ENCODE data around the gene AGTPBP1. TPM values are rescaled to one million over a fixed set of nuclear protein-coding genes. Genes with fewer than 3 reads are reported as not detected.

AGTPBP1 gene
- total and polyA plus RNA-seq, 2 of the 8 experiments (the other 6 are each of a cell fraction or from before 2014, with no cell fraction given): 13.4 to 65.2 TPM

DNA sequence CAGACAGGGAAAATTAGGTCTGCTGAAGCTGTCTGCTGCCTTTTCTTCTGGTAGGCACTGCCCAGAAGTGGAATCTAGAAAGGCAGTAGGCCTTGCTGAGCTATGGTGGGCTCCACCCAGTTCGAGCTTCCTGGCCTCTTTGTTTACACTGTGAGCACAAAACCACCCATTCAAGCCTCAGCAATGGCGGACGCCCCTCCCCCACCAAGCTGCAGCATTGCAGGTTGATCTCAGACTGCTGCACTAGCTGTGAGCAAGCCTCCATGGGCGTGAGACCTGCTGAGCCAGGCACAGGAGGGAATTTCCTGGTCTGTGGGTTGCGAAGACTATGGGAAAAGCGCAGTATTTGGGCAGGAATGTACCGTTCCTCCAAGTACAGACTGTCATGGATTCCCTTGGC is 18.5 kb downstream of the AGTPBP1 start:
- peak overlapping the region; percentile 75 for H4K8ac ChIP-seq (ENCODE audit: extremely low read depth, insufficient read depth, low read length)
- peak overlapping the region; percentile 77; the same call in 1 of the 2 replicates for H2BK12ac ChIP-seq (ENCODE audit: low read depth, low read length)
- FAIRE-seq: no peak
- no peak overlapping the region for H4K5ac ChIP-seq (ENCODE audit: insufficient read length, low read depth, low read length)
- peak; percentile 77 to 83 for DNase-seq (ENCODE audit: low read depth in 1 of 2, low spot score in 2 of 2)
- H2AFZ ChIP-seq (ENCODE audit: low read length): no peak overlapping the region
- H3K18ac ChIP-seq (ENCODE audit: extremely low read depth, low read length): peak overlapping the region; percentile 15
- peak overlapping the region; percentile 83 for H3K27ac ChIP-seq (ENCODE audit: low read depth, low read length)
- CTCF ChIA-PET (ENCODE audit: partially characterized antibody): interaction anchor here (0.8 to 2.2 kb wide), 6 partner anchors 9 to 25 kb away, joined by 3 to 8 read pairs (median 3); no protein-coding TSS in a partner anchor
- no peaks in the 10 kb centered on the region; a peak in 1 of 8 replicates for H3K36me3 ChIP-seq (ENCODE audit: control insufficient read depth in 2 of 4, insufficient read depth in 4 of 4, low read length in 3 of 4)
- peak overlapping the region; percentile 60 to 61 for H3K4me2 ChIP-seq (ENCODE audit: insufficient read depth in 1 of 2, low read depth in 2 of 2, low read length in 2 of 2)
- peak overlapping the region; percentile 85 for H2BK5ac ChIP-seq (ENCODE audit: low read depth, low read length)
- H3K4ac ChIP-seq (replicated peaks; ENCODE audit: insufficient read length, low read depth, low read length): no peak overlapping the region
- no peak overlapping the region for H3K23ac ChIP-seq (ENCODE audit: insufficient read length)
- no peaks in the 10 kb centered on the region; the same call in 1 of the 2 replicates for H3K23me2 ChIP-seq (ENCODE audit: low read depth, low read length)
- peak overlapping the region; percentile 66; the same call in 1 of the 2 replicates for H2AK5ac ChIP-seq (ENCODE audit: low read depth, low read length)
- H3K9ac ChIP-seq (replicated peaks in 1 of 4; ENCODE audit: extremely low read depth in 1 of 4, low read depth in 3 of 4, low read length in 3 of 4): peak overlapping the region in 3 of 4 experiments; percentile 16 to 34 (median 20); a peak in 4 of 7 replicates
- H3K9me3 ChIP-seq (ENCODE audit: insufficient read depth in 2 of 2, low read depth in 1 of 2, low read length in 1 of 2): no peaks in the 10 kb centered on the region
- H2BK15ac ChIP-seq (ENCODE audit: low read length): peak overlapping the region; percentile 92
- 55% methylated on average over 7 of the region's 7 CpGs; no CpG with 5 or more reads in 1 of the 2 experiments for WGBS, 2 experiments (ENCODE audit: extremely low coverage in 1 of 2, insufficient coverage in 1 of 2, insufficient read length in 1 of 2, insufficient replicate concordance in 2 of 2, low coverage in 1 of 2, low lambda C conversion rate in 2 of 2, missing lambda C conversion rate in 1 of 2)
- no peak overlapping the region for H2BK20ac ChIP-seq (ENCODE audit: low read length)
- H3K79me2 ChIP-seq (ENCODE audit: control insufficient read depth in 1 of 2, insufficient read depth in 2 of 2, low read length in 2 of 2): peaks cover 0 to 45% of the 10 kb centered on the region in 2 experiments; a peak in 2 of 4 replicates
- POLR2A ChIA-PET (ENCODE audit: partially characterized antibody): interaction anchor here (1.1 to 2.0 kb wide), 6 partner anchors 11 to 20 kb away, joined by 3 to 9 read pairs (median 4); partner anchors contain the start of gene AGTPBP1
- no peak overlapping the region for H3K56ac ChIP-seq (replicated peaks; ENCODE audit: insufficient read length, low read depth, low read length)
- peak overlapping the region in 3 of 4 experiments; percentile 14 to 35 (median 23); a peak in 1 of 8 replicates for H3K4me3 ChIP-seq (ENCODE audit: extremely low read depth in 1 of 4, insufficient read depth in 2 of 4, low read depth in 3 of 4, low read length in 4 of 4)
- H4K91ac ChIP-seq (replicated peaks; ENCODE audit: insufficient read length, low read length): no peak overlapping the region
- H3K27me3 ChIP-seq (replicated peaks in 1 of 4; ENCODE audit: control insufficient read depth in 3 of 4, extremely low read depth in 1 of 4, insufficient read depth in 3 of 4, low read length in 3 of 4): no peaks in the 10 kb centered on the region
- peaks cover 0 to 11% (median 9%) of the 10 kb centered on the region in 4 experiments; a peak in 6 of 7 replicates for H3K4me1 ChIP-seq (replicated peaks in 1 of 4; ENCODE audit: control insufficient read depth in 3 of 4, insufficient read depth in 4 of 4, low read length in 3 of 4)
- peaks cover 2% of the 10 kb centered on the region; the same call in 1 of the 2 replicates for H3K79me1 ChIP-seq (ENCODE audit: low read depth, low read length)
- peak overlapping the region; percentile 78 for H2BK120ac ChIP-seq (replicated peaks; ENCODE audit: low read depth, low read length)
- no peak overlapping the region for H3K14ac ChIP-seq (ENCODE audit: insufficient read length)
- H4K20me1 ChIP-seq (replicated peaks in 1 of 2; ENCODE audit: control insufficient read depth in 1 of 2, insufficient read depth in 2 of 2, low read length in 2 of 2): peaks cover 0 to 4% of the 10 kb centered on the region in 2 experiments
- TF ChIP-seq TEAD4 (IDR thresholded peaks at IDR 0.05; ENCODE audit: low read depth, low read length): no peak; the same call in 1 of the 2 replicates
- 0 out of 2 replicates have a peak, but pooled peaks have one; percentile 32 for TF ChIP-seq SP1 (IDR thresholded peaks at IDR 0.05; ENCODE audit: low read depth, low read length)
- peak; percentile 55 for TF ChIP-seq ASH2L (IDR thresholded peaks at IDR 0.05; ENCODE audit: low read length)
- no peak for TF ChIP-seq PHF8 (conservative IDR thresholded peaks at IDR 0.05; ENCODE audit: low read depth, low read length)
- no peak for TF ChIP-seq ATF3 (IDR thresholded peaks at IDR 0.05; ENCODE audit: insufficient read depth, low read depth, low read length)
- TF ChIP-seq RNF2 (IDR thresholded peaks at IDR 0.05; ENCODE audit: borderline replicate concordance, low read depth, low read length, missing control alignments, poor library complexity, severe bottlenecking): no peak
- no peak for TF ChIP-seq CTBP2 (IDR thresholded peaks at IDR 0.05; ENCODE audit: borderline replicate concordance, insufficient read depth, insufficient read length, low read length)
- no peak for TF ChIP-seq CHD1 (IDR thresholded peaks at IDR 0.05; ENCODE audit: low read depth, low read length)
- TF ChIP-seq CREB1 (IDR thresholded peaks at IDR 0.05): no peak
- no peak for TF ChIP-seq SUZ12 (IDR thresholded peaks at IDR 0.05; ENCODE audit: low read length)
- TF ChIP-seq CBX5 (IDR thresholded peaks at IDR 0.05; ENCODE audit: low read depth, low read length): no peak
- TF ChIP-seq SIN3A (conservative IDR thresholded peaks at IDR 0.05 in 1 of 2, IDR thresholded peaks at IDR 0.05 in 1 of 2; ENCODE audit: low read depth in 1 of 2, low read length in 2 of 2): no peak

Data from H1 (cell line).